ENCODE measurements around the gene ATP6V0E1. TPM values are rescaled to one million over a fixed set of nuclear protein-coding genes. Genes with fewer than 3 reads are reported as not detected.

Gene ATP6V0E1
- total RNA-seq, 2 experiments from 2014 or later = 31.1 to 31.9 TPM

DNA sequence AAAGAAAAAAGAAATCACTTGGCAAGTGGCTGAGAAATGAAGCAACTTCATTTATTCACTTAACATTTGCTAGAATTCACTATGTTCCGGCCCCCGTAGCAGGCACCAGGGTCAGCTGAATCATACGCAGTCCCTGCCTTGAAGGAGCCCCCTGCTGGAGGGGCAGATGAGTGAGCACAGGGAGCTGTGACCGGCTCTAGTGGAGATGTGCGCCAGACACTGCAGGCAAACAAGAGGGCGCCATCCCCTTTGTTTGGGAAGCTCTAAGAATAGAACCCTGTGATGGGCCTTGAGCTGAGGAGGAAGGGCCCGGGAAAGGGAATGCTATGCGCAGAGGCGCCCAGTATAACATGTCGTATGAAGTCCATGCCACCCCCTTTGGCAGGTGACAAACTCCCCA, 44.5 kb upstream of the ATP6V0E1 start:
- no peak overlapping the region for H3K27ac Mint-ChIP-seq
- CTCF ChIA-PET = interaction anchor here (1.7 kb wide), 1 partner anchor 224 kb away, joined by 5 read pairs; no protein-coding TSS in a partner anchor
- H3K9me3 Mint-ChIP-seq = no peaks in the 10 kb centered on the region
- DNase-seq (peak in 2 of 14 experiments; percentile 11 to 33), ATAC-seq (ENCODE audit: poor library complexity) (no peak)
- Histone ChIP-seq H3K4me1 (ENCODE audit: insufficient read depth, low read length) (no peaks in the 10 kb centered on the region), H3K4me3 (ENCODE audit: low read length) (no peak overlapping the region), H3K27ac (ENCODE audit: low read depth in 1 of 2, low read length in 2 of 2) (no peak overlapping the region), H3K27me3 (ENCODE audit: control insufficient read depth in 1 of 2, insufficient read depth in 2 of 2, low read length in 2 of 2) (no peaks in the 10 kb centered on the region), H3K36me3 (ENCODE audit: insufficient read depth, low read length) (peaks cover 74% of the 10 kb centered on the region), H3K9me3 (ENCODE audit: control insufficient read depth in 1 of 2, insufficient read depth in 1 of 2, low read length in 2 of 2) (no peaks in the 10 kb centered on the region)
- no peaks in the 10 kb centered on the region for H3K4me1 Mint-ChIP-seq (ENCODE audit: low read depth)
- peaks cover 47% of the 10 kb centered on the region for H3K36me3 Mint-ChIP-seq (ENCODE audit: low read depth)
- H3K27me3 Mint-ChIP-seq = no peaks in the 10 kb centered on the region
- no peak overlapping the region for H3K4me3 Mint-ChIP-seq
- intact Hi-C loops (cut with DNase I, micrococcal nuclease) = no loop called here
- POLR2A ChIA-PET = no interaction called here
- TF ChIP-seq, protein P1, sequence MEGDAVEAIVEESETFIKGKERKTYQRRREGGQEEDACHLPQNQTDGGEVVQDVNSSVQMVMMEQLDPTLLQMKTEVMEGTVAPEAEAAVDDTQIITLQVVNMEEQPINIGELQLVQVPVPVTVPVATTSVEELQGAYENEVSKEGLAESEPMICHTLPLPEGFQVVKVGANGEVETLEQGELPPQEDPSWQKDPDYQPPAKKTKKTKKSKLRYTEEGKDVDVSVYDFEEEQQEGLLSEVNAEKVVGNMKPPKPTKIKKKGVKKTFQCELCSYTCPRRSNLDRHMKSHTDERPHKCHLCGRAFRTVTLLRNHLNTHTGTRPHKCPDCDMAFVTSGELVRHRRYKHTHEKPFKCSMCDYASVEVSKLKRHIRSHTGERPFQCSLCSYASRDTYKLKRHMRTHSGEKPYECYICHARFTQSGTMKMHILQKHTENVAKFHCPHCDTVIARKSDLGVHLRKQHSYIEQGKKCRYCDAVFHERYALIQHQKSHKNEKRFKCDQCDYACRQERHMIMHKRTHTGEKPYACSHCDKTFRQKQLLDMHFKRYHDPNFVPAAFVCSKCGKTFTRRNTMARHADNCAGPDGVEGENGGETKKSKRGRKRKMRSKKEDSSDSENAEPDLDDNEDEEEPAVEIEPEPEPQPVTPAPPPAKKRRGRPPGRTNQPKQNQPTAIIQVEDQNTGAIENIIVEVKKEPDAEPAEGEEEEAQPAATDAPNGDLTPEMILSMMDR (IDR thresholded peaks at IDR 0.05) = no peak

DNA sequence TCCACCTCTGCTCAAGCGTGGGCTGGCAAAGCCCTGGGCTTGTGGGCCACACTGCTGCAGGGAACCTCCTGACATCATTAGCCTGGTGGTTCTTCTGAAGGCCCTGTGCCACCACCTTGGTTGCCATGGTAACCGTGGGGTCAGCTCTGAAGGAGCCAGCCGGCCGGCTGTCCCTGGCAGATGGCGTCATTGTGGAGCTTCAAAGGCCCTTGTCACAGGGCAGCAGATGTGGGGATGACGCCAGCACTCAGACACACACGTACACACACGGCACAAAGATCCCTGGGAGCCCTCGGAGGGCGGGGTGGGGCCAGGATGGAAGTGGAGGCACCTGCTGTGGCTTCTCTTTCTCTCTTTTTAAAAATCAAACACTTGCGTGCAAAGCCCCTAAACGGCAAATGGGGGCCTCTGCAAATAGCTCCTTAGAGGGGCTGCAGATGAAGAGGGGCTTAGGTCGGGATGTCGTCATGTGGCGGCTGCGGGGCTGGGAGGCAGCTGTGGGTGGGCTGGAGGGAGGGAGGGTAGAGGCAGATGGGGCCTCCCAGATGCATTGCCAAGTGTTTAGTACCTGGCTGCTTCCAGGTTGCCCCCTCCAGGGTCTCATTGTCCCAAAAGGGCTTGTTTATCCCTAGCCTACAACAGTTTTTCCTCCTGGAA, 43.8 kb upstream of the ATP6V0E1 start:
- CTCF ChIA-PET = no interaction called here
- peaks cover 48% of the 10 kb centered on the region for H3K36me3 Mint-ChIP-seq (ENCODE audit: low read depth)
- H3K4me1 Mint-ChIP-seq (ENCODE audit: low read depth) = no peaks in the 10 kb centered on the region
- Histone ChIP-seq H3K4me3 (ENCODE audit: low read length) (no peak overlapping the region), H3K27me3 (ENCODE audit: control insufficient read depth in 1 of 2, insufficient read depth in 2 of 2, low read length in 2 of 2) (no peaks in the 10 kb centered on the region), H3K9me3 (ENCODE audit: control insufficient read depth in 1 of 2, insufficient read depth in 1 of 2, low read length in 2 of 2) (no peaks in the 10 kb centered on the region), H3K4me1 (ENCODE audit: insufficient read depth, low read length) (no peaks in the 10 kb centered on the region), H3K36me3 (ENCODE audit: insufficient read depth, low read length) (peaks cover 72% of the 10 kb centered on the region), H3K27ac (ENCODE audit: low read depth in 1 of 2, low read length in 2 of 2) (no peak overlapping the region)
- no peak for ATAC-seq (ENCODE audit: poor library complexity)
- H3K27me3 Mint-ChIP-seq = no peaks in the 10 kb centered on the region
- TF ChIP-seq, protein P1 (IDR thresholded peaks at IDR 0.05) = no peak
- intact Hi-C loops (cut with DNase I, micrococcal nuclease) = no loop called here
- no peaks in the 10 kb centered on the region for H3K9me3 Mint-ChIP-seq
- no peak for DNase-seq
- POLR2A ChIA-PET = no interaction called here
- no peak overlapping the region for H3K27ac Mint-ChIP-seq
- H3K4me3 Mint-ChIP-seq = no peak overlapping the region

DNA sequence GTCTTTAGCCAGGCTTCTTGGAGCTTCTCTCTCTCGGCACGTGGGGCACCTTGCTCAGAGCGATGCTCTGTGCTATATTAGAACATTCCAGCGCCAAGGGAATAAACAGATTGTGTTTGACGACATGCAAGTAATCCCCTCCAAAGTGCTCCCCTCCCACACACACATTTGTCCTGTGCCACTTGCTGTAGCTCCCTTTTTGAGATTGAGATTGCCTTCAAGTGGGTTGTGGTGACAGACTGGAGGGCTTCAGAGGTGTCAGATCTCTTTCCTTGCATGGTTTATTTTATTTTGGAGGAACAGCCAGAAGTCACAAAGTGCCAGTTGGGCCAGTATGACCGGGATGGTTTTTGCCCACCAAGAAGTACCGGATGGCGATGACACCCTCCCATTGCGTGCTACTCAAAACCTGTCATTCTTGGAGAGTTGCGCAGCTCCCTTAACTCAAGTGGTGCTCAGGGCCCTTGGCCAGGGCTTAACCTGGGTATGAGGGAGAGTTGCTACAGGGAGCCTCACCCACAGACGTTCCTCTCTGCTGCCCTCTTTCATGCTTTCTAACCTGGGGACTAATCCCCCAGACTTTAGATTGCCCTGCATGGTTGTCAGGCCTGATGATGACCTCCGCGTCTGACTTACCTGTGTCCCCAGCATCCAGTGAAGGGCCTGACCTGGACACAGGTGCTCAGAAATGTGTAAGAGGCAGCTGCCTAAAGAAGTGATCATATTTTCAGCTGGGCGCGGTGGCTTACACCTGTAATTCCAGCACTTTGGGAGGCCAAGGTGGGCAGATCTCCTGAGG, 43.1 kb upstream of the ATP6V0E1 start:
- H3K4me1 ChIP-seq (ENCODE audit: insufficient read depth, low read length) = no peaks in the 10 kb centered on the region
- no peaks in the 10 kb centered on the region for H3K9me3 Mint-ChIP-seq
- H3K4me3 ChIP-seq (ENCODE audit: low read length) = no peak overlapping the region
- no peaks in the 10 kb centered on the region for H3K4me1 Mint-ChIP-seq (ENCODE audit: low read depth)
- H3K36me3 Mint-ChIP-seq (ENCODE audit: low read depth) = peaks cover 54% of the 10 kb centered on the region
- no peak for DNase-seq
- no peaks in the 10 kb centered on the region for H3K27me3 ChIP-seq (ENCODE audit: control insufficient read depth in 1 of 2, insufficient read depth in 2 of 2, low read length in 2 of 2)
- no peaks in the 10 kb centered on the region for H3K9me3 ChIP-seq (ENCODE audit: control insufficient read depth in 1 of 2, insufficient read depth in 1 of 2, low read length in 2 of 2)
- H3K27me3 Mint-ChIP-seq = no peaks in the 10 kb centered on the region
- ChIA-PET CTCF (interaction anchor here (0.6 kb wide), 1 partner anchor 90 kb away, joined by 3 read pairs; no protein-coding TSS in a partner anchor), POLR2A (no interaction called here)
- no peak for ATAC-seq (ENCODE audit: poor library complexity)
- H3K4me3 Mint-ChIP-seq = no peak overlapping the region
- H3K27ac ChIP-seq (ENCODE audit: low read depth in 1 of 2, low read length in 2 of 2) = no peak overlapping the region
- intact Hi-C loops (cut with DNase I, micrococcal nuclease) = no loop called here
- no peak overlapping the region for H3K27ac Mint-ChIP-seq
- H3K36me3 ChIP-seq (ENCODE audit: insufficient read depth, low read length) = peaks cover 67% of the 10 kb centered on the region
- TF ChIP-seq, protein P1 (IDR thresholded peaks at IDR 0.05) = no peak

Data from CD4-positive, alpha-beta T cell (primary cell).